ENCODE data around the gene GTPBP2. TPM values are rescaled to one million over a fixed set of nuclear protein-coding genes. Genes with fewer than 3 reads are reported as not detected.

Gene GTPBP2
- total and polyA plus RNA-seq, 2 of the 8 experiments (the other 6 are each of a cell fraction or from before 2014, with no cell fraction given), result 58.3 to 86.1 TPM

GRCh38 chr6:43670623-43670986, 41.5 kb upstream of the GTPBP2 start:
- Histone ChIP-seq H3K9ac (replicated peaks in 1 of 4; ENCODE audit: extremely low read depth in 1 of 4, low read depth in 3 of 4, low read length in 3 of 4) (no peak overlapping the region), H3K4me1 (replicated peaks in 1 of 4; ENCODE audit: control insufficient read depth in 3 of 4, insufficient read depth in 4 of 4, low read length in 3 of 4) (peaks cover 5 to 27% (median 22%) of the 10 kb centered on the region in 4 experiments), H3K36me3 (ENCODE audit: control insufficient read depth in 2 of 4, insufficient read depth in 4 of 4, low read length in 3 of 4) (peaks cover 19 to 43% (median 23%) of the 10 kb centered on the region in 4 experiments; a peak in 7 of 8 replicates), H3K23ac (ENCODE audit: insufficient read length) (no peak overlapping the region), H3K23me2 (ENCODE audit: low read depth, low read length) (peaks cover 3% of the 10 kb centered on the region; the same call in 1 of the 2 replicates), H2BK12ac (ENCODE audit: low read depth, low read length) (no peak overlapping the region), H4K8ac (ENCODE audit: extremely low read depth, insufficient read depth, low read length) (no peak overlapping the region), H2BK15ac (ENCODE audit: low read length) (no peak overlapping the region), H3K4ac (replicated peaks; ENCODE audit: insufficient read length, low read depth, low read length) (no peak overlapping the region), H4K20me1 (replicated peaks in 1 of 2; ENCODE audit: control insufficient read depth in 1 of 2, insufficient read depth in 2 of 2, low read length in 2 of 2) (peaks cover 0 to 4% of the 10 kb centered on the region in 2 experiments), H2BK120ac (replicated peaks; ENCODE audit: low read depth, low read length) (no peak overlapping the region), H3K79me1 (ENCODE audit: low read depth, low read length) (no peaks in the 10 kb centered on the region), H3K79me2 (ENCODE audit: control insufficient read depth in 1 of 2, insufficient read depth in 2 of 2, low read length in 2 of 2) (no peaks in the 10 kb centered on the region), H3K9me3 (ENCODE audit: insufficient read depth in 2 of 2, low read depth in 1 of 2, low read length in 1 of 2) (no peaks in the 10 kb centered on the region), H2BK5ac (ENCODE audit: low read depth, low read length) (no peak overlapping the region), H3K4me2 (ENCODE audit: insufficient read depth in 1 of 2, low read depth in 2 of 2, low read length in 2 of 2) (no peak overlapping the region), H3K27ac (ENCODE audit: low read depth, low read length) (no peak overlapping the region), H2AK5ac (ENCODE audit: low read depth, low read length) (no peak overlapping the region), H3K27me3 (replicated peaks in 1 of 4; ENCODE audit: control insufficient read depth in 3 of 4, extremely low read depth in 1 of 4, insufficient read depth in 3 of 4, low read length in 3 of 4) (no peaks in the 10 kb centered on the region; a peak in 2 of 7 replicates), H3K56ac (replicated peaks; ENCODE audit: insufficient read length, low read depth, low read length) (no peak overlapping the region), H4K5ac (ENCODE audit: insufficient read length, low read depth, low read length) (no peak overlapping the region), H2BK20ac (ENCODE audit: low read length) (no peak overlapping the region), H2AFZ (ENCODE audit: low read length) (no peak overlapping the region), H4K91ac (replicated peaks; ENCODE audit: insufficient read length, low read length) (no peak overlapping the region), H3K4me3 (ENCODE audit: extremely low read depth in 1 of 4, insufficient read depth in 2 of 4, low read depth in 3 of 4, low read length in 4 of 4) (no peak overlapping the region), H3K14ac (ENCODE audit: insufficient read length) (no peak overlapping the region), H3K18ac (ENCODE audit: extremely low read depth, low read length) (no peak overlapping the region)
- DNase-seq (ENCODE audit: low read depth in 1 of 2, low spot score in 2 of 2), result no peak
- ChIA-PET CTCF (ENCODE audit: partially characterized antibody) (interaction anchor here (0.9 to 12.6 kb wide), 17 partner anchors 8 to 409 kb away, joined by 3 to 146 read pairs (median 10); partner anchors contain the start of gene VEGFA), POLR2A (ENCODE audit: partially characterized antibody) (interaction anchor here (1.5 to 10.0 kb wide), 8 partner anchors 10 to 99 kb away, joined by 4 to 85 read pairs (median 19); partner anchors contain the start of genes GTPBP2, MRPS18A, RSPH9 and VEGFA)
- 95% methylated on average over 6 of the region's 6 CpGs; no CpG with 5 or more reads in 1 of the 2 experiments for WGBS, 2 experiments (ENCODE audit: extremely low coverage in 1 of 2, insufficient coverage in 1 of 2, insufficient read length in 1 of 2, insufficient replicate concordance in 2 of 2, low coverage in 1 of 2, low lambda C conversion rate in 2 of 2, missing lambda C conversion rate in 1 of 2)
- FAIRE-seq, result no peak
- TF ChIP-seq KDM5A (IDR thresholded peaks at IDR 0.05; ENCODE audit: low read length), result no peak
- no peak for TF ChIP-seq CHD1 (IDR thresholded peaks at IDR 0.05; ENCODE audit: low read depth, low read length)
- TF ChIP-seq, protein P1, sequence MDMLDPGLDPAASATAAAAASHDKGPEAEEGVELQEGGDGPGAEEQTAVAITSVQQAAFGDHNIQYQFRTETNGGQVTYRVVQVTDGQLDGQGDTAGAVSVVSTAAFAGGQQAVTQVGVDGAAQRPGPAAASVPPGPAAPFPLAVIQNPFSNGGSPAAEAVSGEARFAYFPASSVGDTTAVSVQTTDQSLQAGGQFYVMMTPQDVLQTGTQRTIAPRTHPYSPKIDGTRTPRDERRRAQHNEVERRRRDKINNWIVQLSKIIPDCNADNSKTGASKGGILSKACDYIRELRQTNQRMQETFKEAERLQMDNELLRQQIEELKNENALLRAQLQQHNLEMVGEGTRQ (IDR thresholded peaks at IDR 0.05; ENCODE audit: low read length), result no peak
- TF ChIP-seq RBBP5 (IDR thresholded peaks at IDR 0.05; ENCODE audit: borderline replicate concordance, low read depth, low read length), result no peak
- TF ChIP-seq CBX8 (IDR thresholded peaks at IDR 0.05; ENCODE audit: borderline replicate concordance, low read depth, low read length), result no peak
- TF ChIP-seq JUND (IDR thresholded peaks at IDR 0.05; ENCODE audit: low read length), result no peak
- no peak for TF ChIP-seq MAFK (IDR thresholded peaks at IDR 0.05; ENCODE audit: low read depth, low read length)
- TF ChIP-seq GTF2F1 (IDR thresholded peaks at IDR 0.05; ENCODE audit: borderline replicate concordance, low read depth, low read length), result no peak
